Fibroblast of lung (primary cell): Measurements from ENCODE around the gene FITM2. TPM values are rescaled to one million over a fixed set of nuclear protein-coding genes. Genes with fewer than 3 reads are reported as not detected.
A peak's percentile ranks its signal among the peaks of the same experiment; 100 is the strongest.

ENCODE experiments used
- DNase-seq, 2 donors: peaks; one replicate each; pipeline versions ENCODE4 v3.0.0 to v3.0.0-alpha.2; 2010; ENCODE audit warnings: low read depth in 2 of 2
- H2AFZ ChIP-seq: 2 replicates; pipeline ENCODE4 v1.5.1; 2012; ENCODE audit warnings: low read length, control low read depth, inconsistent platforms
- H3K27ac ChIP-seq: 2 replicates; pipeline ENCODE4 v1.5.1; 2011; ENCODE audit warnings: low read length, control low read depth; ENCODE audit not compliant: insufficient read depth
- H3K27me3 ChIP-seq: 2 replicates; pipeline ENCODE4 v1.5.1; 2011; ENCODE audit warnings: mild to moderate bottlenecking, low read length; ENCODE audit not compliant: control insufficient read depth, insufficient read depth
- H3K36me3 ChIP-seq: 2 replicates; pipeline ENCODE4 v1.5.1; 2011; ENCODE audit warnings: low read length; ENCODE audit not compliant: control insufficient read depth, insufficient read depth
- H3K4me1 ChIP-seq: 2 replicates; pipeline ENCODE4 v1.5.1; 2011; ENCODE audit warnings: low read length; ENCODE audit not compliant: control insufficient read depth, insufficient read depth; ENCODE audit errors: extremely low read depth
- H3K4me2 ChIP-seq: 2 replicates; pipeline ENCODE4 v1.5.1; 2011; ENCODE audit warnings: low read length, control low read depth; ENCODE audit not compliant: insufficient read depth; ENCODE audit errors: extremely low read depth
- H3K4me3 ChIP-seq, 4 experiments: fragments of 200-600 bp in 1 of 4; sonication (generic) in 1 of 4; replicated peaks in 1 of 4; 2 replicates each; pipeline ENCODE4 v1.5.1; 2011 to 2016; ENCODE audit warnings: low read length in 4 of 4, low read depth in 3 of 4, mild to moderate bottlenecking in 3 of 4, control low read depth in 2 of 4, inconsistent platforms in 1 of 4, mixed read lengths in 1 of 4; ENCODE audit not compliant: insufficient read depth in 1 of 4; ENCODE audit errors: control extremely low read depth in 1 of 4
- H3K79me2 ChIP-seq: 2 replicates; pipeline ENCODE4 v1.5.1; 2012; ENCODE audit warnings: mild to moderate bottlenecking, low read length, inconsistent platforms; ENCODE audit not compliant: control insufficient read depth, insufficient read depth
- H3K9ac ChIP-seq: 2 replicates; pipeline ENCODE4 v1.5.1; 2011; ENCODE audit warnings: mild to moderate bottlenecking, low read length, control low read depth; ENCODE audit not compliant: insufficient read depth
- H3K9me3 ChIP-seq: 2 replicates; pipeline ENCODE4 v1.5.1; 2012; ENCODE audit warnings: low read depth, low read length; ENCODE audit not compliant: control insufficient read depth, insufficient read depth
- H4K20me1 ChIP-seq: 2 replicates; pipeline ENCODE4 v1.5.1; 2011; ENCODE audit warnings: low read length; ENCODE audit not compliant: control insufficient read depth, insufficient read depth; ENCODE audit errors: extremely low read depth
- CTCF ChIP-seq, 2 donors: IDR thresholded peaks in 1 of 2; conservative IDR thresholded peaks in 1 of 2; 1 replicate in 1 of 2; 2 replicates in 1 of 2; pipeline ENCODE4 v1.5.1; 2011 to 2012; ENCODE audit warnings: low read length in 2 of 2, control low read depth in 1 of 2, inconsistent platforms in 1 of 2, low read depth in 1 of 2, mild to moderate bottlenecking in 1 of 2
- EZH2 ChIP-seq: IDR thresholded peaks from 2 replicates; pipeline ENCODE4 v1.5.1; 2012; ENCODE audit warnings: low read length, control low read depth, mild to moderate bottlenecking; ENCODE audit errors: missing control alignments
- polyA plus RNA-seq, 2 donors: library from polyadenylated mRNA; depleted of rRNA in 1 of 2; stranded (reverse) in 1 of 2; unstranded in 1 of 2; fragments of >200 nt; gene quantifications; 2 replicates each; pipeline ENCODE4 v1.2.1, GENCODE V29; 2011 to 2012; ENCODE audit warnings: missing spikeins in 1 of 2
- total RNA-seq: library from RNA; depleted of rRNA; stranded (reverse); fragments of >200 nt; gene quantifications from 2 replicates; pipeline ENCODE4 v1.2.1, GENCODE V29; 2014

The FITM2 gene
- total and polyA plus RNA-seq, 2 donors (not counting 1 experiment from before 2014, with no cell fraction given) = 8.6 to 9.7 TPM

GRCh38 chr20:44319839-44320422, 8.9 kb upstream of the FITM2 start:
- TF ChIP-seq EZH2 = no peak
- no peak for TF ChIP-seq CTCF (conservative IDR thresholded peaks at IDR 0.05 in 1 of 2, IDR thresholded peaks at IDR 0.05 in 1 of 2; ENCODE audit: low read depth in 1 of 2, low read length in 2 of 2)
- H3K27ac ChIP-seq = no peak overlapping the region
- no peak overlapping the region for H3K4me2 ChIP-seq
- no peak overlapping the region for H3K4me3 ChIP-seq
- no peaks in the 10 kb centered on the region for H4K20me1 ChIP-seq
- H3K27me3 ChIP-seq = no peaks in the 10 kb centered on the region
- H3K4me1 ChIP-seq = no peaks in the 10 kb centered on the region
- H3K9me3 ChIP-seq = no peaks in the 10 kb centered on the region
- H2AFZ ChIP-seq = no peak overlapping the region
- H3K9ac ChIP-seq = no peak overlapping the region
- peak in 1 of 2 donors; percentile 51 for DNase-seq
- no peaks in the 10 kb centered on the region for H3K36me3 ChIP-seq
- H3K79me2 ChIP-seq = no peaks in the 10 kb centered on the region

- Histone ChIP-seq H3K4me2 (no peak overlapping the region), H3K4me1 (peaks cover 2% of the 10 kb centered on the region), H3K4me3 (no peak overlapping the region), H4K20me1 (no peaks in the 10 kb centered on the region), H2AFZ (no peak overlapping the region), H3K27me3 (no peaks in the 10 kb centered on the region), H3K27ac (no peak overlapping the region), H3K36me3 (no peaks in the 10 kb centered on the region), H3K9ac (no peak overlapping the region), H3K79me2 (peaks cover 6% of the 10 kb centered on the region), H3K9me3 (no peaks in the 10 kb centered on the region)
- DNase-seq = no peak
- TF ChIP-seq EZH2 = no peak
- no peak for TF ChIP-seq CTCF (conservative IDR thresholded peaks at IDR 0.05 in 1 of 2, IDR thresholded peaks at IDR 0.05 in 1 of 2; ENCODE audit: low read depth in 1 of 2, low read length in 2 of 2)
Measured at GRCh38 chr20:44314870-44315269, 3.9 kb upstream of the FITM2 start.

- no peak for TF ChIP-seq CTCF (conservative IDR thresholded peaks at IDR 0.05 in 1 of 2, IDR thresholded peaks at IDR 0.05 in 1 of 2; ENCODE audit: low read depth in 1 of 2, low read length in 2 of 2)
- no peak for TF ChIP-seq EZH2
- Histone ChIP-seq H3K79me2 (peaks cover 6% of the 10 kb centered on the region), H4K20me1 (no peaks in the 10 kb centered on the region), H3K4me3 (peak overlapping the region; percentile 76 to 98 (median 96)), H3K36me3 (no peaks in the 10 kb centered on the region), H3K9me3 (no peaks in the 10 kb centered on the region), H3K4me1 (peaks cover 5% of the 10 kb centered on the region), H3K9ac (peak overlapping the region; percentile 82), H3K27ac (peak overlapping the region; percentile 69), H2AFZ (peak overlapping the region; percentile 99), H3K4me2 (peak overlapping the region; percentile 99), H3K27me3 (no peaks in the 10 kb centered on the region)
- peak; percentile 36 to 84 for DNase-seq
Measured at GRCh38 chr20:44309763-44310663, 989 bp downstream of the FITM2 start.
